HG02943 (cell line): ENCODE results near the gene PTCSC3.

Experiments
- ATAC-seq: cut with Tn5 transposase; IDR thresholded peaks from one replicate; pipeline ENCODE4 v1.9.1; 2021; ENCODE audit warnings: mild to moderate bottlenecking, low read depth, moderate library complexity; ENCODE audit not compliant: unreplicated experiment

PTCSC3 gene

DNA sequence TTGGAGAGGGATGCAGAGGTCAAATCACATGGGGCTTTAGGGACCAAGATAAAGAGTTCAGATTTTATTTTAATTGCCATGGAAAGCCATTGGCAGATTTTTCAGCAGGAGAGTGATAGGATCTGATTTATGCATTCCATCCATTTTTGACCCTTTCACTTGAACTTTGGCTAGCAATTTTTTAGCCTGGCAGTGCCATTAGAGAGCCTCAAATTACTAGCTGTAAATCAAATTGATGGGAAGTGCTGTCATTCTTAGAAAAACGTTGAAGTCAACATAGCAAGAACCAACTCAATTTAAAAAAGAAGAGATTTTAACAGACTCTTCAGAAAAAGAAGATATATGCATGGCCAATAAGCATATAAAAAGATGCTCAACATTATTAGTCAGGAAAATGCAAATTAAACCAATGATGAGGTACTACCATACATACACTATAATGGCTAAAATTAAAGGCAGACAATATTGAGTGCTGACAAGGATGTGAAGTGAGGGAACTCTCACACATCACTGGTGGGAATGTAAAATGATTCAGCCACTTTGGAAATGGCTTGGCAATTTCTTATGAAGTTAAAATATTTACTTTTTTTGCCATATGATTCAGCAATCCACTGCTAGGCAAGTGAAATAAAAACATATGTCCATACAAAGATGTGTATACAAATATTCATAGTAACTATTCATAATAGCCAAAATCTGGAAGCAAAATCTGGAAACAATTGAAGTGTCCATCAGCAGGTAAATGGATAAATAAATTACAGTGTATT, 89.7 kb downstream of the PTCSC3 start:
- no peak for ATAC-seq

DNA sequence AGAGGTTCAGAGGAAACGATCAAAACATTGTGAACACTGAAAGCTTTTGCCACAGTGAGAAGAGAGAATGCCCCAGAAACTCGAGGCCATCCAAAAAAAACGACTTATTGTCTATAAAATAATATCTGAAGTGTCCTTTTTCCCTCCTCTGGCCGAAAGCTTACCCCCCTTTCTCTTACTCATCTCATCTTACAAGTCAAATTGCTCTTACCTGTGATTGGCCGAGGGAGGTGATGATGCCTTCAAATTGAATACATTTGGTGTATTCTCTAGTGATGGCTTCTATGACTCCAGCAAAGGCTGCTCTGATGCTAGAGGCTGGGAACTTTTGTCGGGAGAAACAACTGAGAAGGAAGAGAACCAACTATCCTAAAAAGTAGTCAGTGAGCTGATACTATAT, 90.7 kb downstream of the PTCSC3 start:
- ATAC-seq: no peak
